ENCODE data around the gene PPP4R3C.
A peak's percentile ranks its signal among the peaks of the same experiment; 100 is the strongest.
"Not testable (repeated sequence)": the region's sequence is repeated elsewhere in the genome, so short reads cannot be mapped to it uniquely, and the experiment has no call there.

PPP4R3C gene

DNA sequence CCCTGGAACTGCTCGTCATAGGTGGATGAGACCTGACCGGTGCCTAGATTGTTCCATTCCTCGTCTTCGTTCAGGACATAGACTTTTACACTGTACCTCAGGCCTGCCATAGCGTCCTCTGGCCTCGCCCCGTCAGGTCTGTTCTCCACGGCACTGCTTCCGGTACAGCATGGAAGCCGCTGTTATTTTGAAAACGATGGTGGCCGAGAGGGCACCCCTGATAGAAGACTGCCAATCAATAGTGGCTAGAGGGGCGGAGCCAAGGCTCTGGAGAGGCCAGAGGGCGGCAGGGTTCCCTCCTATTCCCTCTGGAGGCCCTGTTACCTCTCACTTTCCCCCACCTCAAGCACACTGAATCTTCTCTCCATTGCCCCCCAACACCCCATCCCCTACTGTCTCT lies at the start of gene PPP4R3C:
PPP4R3C (minus strand) TSS at position 155 of the 400 bp plus-strand sequence; CDS start at position 110, 45 bp downstream.
- peak; percentile 60 for DNase-seq

DNA sequence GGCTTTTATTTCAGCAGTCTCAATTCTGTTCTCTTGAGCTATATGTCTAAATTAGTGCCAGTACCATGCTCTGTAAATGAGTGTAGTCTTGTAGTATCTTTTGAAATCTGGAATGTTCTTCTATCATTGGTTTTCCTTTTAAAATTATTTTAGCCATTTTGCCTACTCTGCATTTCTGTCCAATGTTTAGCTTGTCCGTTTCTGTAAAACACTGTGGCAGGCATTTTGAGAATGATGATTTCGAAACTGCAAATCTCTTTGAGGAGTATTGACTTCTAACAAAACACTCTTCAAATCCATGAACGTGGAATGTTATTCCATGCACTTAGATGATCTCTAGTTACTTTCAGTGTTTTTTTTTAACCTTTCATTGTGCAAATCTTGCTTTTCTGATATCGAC lies 28.3 kb upstream of the PPP4R3C start:
- DNase-seq, result no peak

DNA sequence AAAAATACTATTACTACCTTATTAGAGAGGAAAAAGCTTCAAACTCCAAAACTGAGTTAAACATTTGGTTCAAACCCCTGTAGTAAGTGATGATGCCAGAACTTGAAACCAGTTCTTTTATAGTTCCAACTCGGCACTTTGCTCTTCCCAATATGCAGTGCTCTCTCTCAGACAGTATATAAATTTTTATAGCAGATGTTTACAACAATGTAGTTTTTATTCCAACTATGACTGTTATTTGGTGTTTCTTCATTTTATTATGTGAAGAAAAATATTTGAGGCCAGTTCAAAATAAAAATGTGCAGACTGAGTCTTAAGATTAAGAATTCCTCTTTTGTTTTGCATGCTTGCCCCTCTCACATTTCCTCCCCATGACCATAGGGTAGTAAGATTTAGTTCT lies 2.9 kb upstream of the PPP4R3C start:
- DNase-seq, result no peak

- no peak for DNase-seq
These were observed 1.9 kb upstream of the PPP4R3C start for GRCh38 chrX:27465036-27465435.

DNA sequence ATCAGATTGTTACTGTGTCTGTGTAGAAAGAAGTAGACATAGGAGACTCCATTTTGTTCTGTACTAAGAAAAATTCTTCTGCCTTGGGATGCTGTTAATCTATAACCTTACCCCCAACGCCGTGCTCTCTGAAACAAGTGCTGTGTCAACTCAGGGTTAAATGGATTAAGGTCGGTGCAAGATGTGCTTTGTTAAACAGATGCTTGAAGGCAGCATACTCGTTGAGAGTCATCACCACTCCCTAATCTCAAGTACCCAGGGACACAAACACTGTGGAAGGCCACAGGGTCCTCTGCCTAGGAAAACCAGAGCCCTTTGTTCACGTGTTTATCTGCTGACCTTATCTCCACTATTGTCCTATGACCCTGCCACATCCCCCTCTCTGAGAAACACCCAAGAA lies 4.0 kb downstream of the PPP4R3C start:
- DNase-seq, result not testable (repeated sequence)

DNA sequence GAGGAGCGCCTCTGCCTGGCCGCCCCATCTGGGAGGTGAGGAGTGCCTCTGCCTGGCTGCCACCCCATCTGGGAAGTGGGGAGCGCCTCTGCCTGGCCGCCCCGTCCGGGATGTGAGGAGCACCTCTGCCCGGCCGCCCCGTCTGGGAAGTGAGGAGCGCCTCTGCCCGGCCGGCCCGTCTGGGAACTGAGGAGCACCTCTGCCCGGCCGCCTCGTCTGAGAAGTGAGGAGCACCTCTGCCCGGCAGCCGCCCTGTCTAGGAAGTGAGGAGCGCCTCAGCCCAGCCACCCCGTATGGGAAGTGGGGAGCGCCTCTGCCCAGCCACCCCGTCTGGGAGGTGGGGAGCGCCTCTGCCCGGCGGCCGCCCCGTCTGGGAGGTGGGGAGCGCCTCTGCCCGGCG lies 4.6 kb downstream of the PPP4R3C start:
- DNase-seq, result not testable (repeated sequence)

GRCh38 chrX:27451324-27451723 lies 11.8 kb downstream of the PPP4R3C start:
- DNase-seq, result no peak

DNA sequence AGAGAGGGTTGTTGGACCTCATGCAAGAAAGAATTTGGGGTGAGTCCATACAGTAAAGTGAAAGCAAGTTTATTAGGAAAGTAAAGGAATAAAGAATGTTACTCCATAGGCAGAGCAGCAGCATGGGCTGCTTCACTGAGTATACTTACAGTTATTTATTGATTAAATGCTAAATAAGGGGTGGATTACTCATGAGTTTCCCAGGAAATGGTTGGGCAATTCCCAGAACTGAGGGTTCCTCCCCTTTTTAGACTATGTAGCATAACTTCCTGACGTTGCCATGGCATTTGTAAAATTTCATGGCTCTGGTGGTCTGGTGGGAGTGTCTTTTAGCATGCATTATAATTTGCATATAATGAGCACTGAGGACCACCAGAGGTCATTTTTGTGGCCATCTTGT lies 16.7 kb downstream of the PPP4R3C start:
- DNase-seq, result no peak

DNA sequence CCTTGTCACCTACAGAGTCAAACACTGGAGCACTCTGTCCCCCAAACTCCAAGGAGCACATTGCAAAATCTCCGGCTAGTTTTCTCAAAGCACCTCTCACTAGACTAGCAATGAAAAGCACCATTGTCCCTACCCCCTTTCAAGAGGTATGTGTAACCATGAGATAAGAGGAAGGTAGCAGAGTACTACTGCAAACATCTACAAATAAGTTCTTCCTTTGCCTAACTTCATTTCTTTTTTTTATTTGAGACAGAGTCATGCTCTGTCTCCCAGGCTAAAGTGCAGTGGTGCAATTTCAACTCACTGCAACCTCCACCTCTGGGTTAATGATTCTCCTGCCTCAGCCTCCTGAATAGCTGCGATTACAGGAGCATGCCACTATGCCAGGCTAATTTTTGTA lies 17.7 kb downstream of the PPP4R3C start:
- DNase-seq, result no peak

GRCh38 chrX:27444093-27444908 lies 18.8 kb downstream of the PPP4R3C start:
- DNase-seq, result no peak

- not testable (repeated sequence) for DNase-seq
These were observed 20.7 kb downstream of the PPP4R3C start for GRCh38 chrX:27442392-27442791.

DNA sequence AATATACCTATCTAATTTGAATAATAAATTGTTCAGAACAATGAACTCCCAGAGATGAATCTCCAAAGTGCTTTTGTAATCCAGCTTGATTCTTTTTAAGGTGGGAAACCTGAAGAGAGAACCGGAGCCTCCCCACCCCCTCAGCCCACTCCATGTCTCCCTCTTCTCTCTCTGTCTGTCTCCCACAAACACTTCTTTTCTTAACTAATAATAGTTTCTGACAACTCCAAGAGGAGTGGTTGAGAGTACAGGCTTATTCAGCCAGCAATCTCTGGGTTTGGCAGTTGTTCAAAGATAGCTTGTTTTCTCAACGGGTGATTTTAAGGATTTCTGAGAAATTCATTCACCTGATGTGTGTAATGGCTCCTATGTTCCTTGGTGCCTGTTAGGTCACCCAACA lies 23.4 kb downstream of the PPP4R3C start:
- no peak for DNase-seq

DNA sequence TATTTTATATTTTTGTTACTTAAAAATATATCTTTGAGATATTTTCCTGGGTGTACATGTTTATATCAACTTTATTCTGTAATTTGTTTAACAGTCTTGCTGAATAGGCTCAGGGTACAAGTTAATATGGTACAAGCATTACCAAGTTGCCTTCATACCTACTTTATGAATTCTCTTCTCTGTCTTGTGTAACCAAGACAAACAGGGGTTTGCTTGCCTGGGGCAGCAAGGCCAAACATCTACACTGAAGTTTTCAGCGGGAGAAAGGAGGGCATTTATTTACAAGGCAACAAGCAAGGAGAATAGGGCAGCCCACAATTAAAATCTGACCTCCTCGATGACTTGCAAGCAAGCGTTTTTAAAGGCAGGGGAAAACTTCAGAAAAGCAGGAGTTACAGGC lies 24.2 kb downstream of the PPP4R3C start:
- no peak for DNase-seq

- no peak for DNase-seq
These were observed 28.1 kb downstream of the PPP4R3C start for GRCh38 chrX:27435031-27435430.
